Measurements from ENCODE around the gene CISD3.

DNA sequence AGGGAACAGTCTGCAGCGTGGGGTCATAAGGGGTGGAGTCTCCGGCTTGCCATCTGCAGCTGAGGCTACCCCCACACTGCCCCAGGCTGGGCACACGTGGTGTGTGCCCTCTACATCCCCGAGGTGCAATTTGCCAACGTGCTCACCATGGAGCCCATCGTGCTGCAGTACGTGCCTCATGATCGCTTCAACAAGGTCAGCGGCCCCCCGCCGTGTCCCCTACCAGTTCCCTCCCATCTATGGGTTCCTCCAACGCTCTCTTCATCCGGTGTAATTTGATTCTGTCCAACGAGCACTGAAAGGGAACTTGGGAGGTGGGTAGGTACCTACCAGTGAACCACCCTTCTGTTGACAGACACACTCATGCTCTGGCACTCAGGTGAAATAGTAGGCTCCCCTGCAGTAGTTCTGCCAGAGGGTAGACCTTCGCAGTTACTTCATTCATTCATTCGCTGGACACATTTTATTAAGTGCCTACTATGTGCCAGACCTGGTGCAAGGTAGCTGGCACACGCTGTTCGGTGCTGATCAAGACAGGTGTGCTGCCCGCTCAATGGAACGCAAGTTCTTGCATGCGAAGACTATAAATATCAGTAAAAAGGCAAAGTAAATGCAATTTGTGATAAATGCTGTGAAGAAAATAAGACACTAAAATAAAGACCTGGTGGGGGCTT, 22.3 kb upstream of the CISD3 start:
- TF ChIP-seq POLR2A (IDR thresholded peaks at IDR 0.05), result no peak
- TF ChIP-seq, protein P1, sequence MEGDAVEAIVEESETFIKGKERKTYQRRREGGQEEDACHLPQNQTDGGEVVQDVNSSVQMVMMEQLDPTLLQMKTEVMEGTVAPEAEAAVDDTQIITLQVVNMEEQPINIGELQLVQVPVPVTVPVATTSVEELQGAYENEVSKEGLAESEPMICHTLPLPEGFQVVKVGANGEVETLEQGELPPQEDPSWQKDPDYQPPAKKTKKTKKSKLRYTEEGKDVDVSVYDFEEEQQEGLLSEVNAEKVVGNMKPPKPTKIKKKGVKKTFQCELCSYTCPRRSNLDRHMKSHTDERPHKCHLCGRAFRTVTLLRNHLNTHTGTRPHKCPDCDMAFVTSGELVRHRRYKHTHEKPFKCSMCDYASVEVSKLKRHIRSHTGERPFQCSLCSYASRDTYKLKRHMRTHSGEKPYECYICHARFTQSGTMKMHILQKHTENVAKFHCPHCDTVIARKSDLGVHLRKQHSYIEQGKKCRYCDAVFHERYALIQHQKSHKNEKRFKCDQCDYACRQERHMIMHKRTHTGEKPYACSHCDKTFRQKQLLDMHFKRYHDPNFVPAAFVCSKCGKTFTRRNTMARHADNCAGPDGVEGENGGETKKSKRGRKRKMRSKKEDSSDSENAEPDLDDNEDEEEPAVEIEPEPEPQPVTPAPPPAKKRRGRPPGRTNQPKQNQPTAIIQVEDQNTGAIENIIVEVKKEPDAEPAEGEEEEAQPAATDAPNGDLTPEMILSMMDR (IDR thresholded peaks at IDR 0.05), result no peak
